Endothelial cell (in vitro differentiated cells): ENCODE data around the gene CD27. TPM values are rescaled to one million over a fixed set of nuclear protein-coding genes. Genes with fewer than 3 reads are reported as not detected.

ENCODE experiments used
- DNase-seq: peaks from one replicate; pipeline ENCODE4 v3.0.0; 2021; ENCODE audit warnings: low spot score
- H3K27ac Mint-ChIP-seq: one replicate; pipeline ENCODE4 v1.8.0; 2021; ENCODE audit warnings: mixed read lengths, inconsistent platforms; ENCODE audit not compliant: unreplicated experiment
- H3K27me3 Mint-ChIP-seq: one replicate; pipeline ENCODE4 v1.8.0; 2021; ENCODE audit warnings: mild to moderate bottlenecking, moderate library complexity, mixed read lengths, inconsistent platforms; ENCODE audit not compliant: unreplicated experiment
- H3K36me3 Mint-ChIP-seq: one replicate; pipeline ENCODE4 v1.8.0; 2021; ENCODE audit warnings: mild to moderate bottlenecking, low read depth, mixed read lengths, inconsistent platforms; ENCODE audit not compliant: unreplicated experiment
- H3K4me1 Mint-ChIP-seq: one replicate; pipeline ENCODE4 v1.8.0; 2021; ENCODE audit warnings: mild to moderate bottlenecking, mixed read lengths, inconsistent platforms; ENCODE audit not compliant: unreplicated experiment
- H3K4me3 Mint-ChIP-seq: one replicate; pipeline ENCODE4 v1.8.0; 2021; ENCODE audit warnings: mild to moderate bottlenecking, mixed read lengths, inconsistent platforms; ENCODE audit not compliant: unreplicated experiment
- H3K9me3 Mint-ChIP-seq: one replicate; pipeline ENCODE4 v1.8.0; 2021; ENCODE audit warnings: mixed read lengths, inconsistent platforms; ENCODE audit not compliant: unreplicated experiment
- total RNA-seq: library from RNA; stranded (reverse); fragmentation: NEBNext Ultra II Directional; extraction: Animal tissue kit (Norgen Biotek cat#: 25700); gene quantifications from one replicate; pipeline ENCODE4 v1.2.1, GENCODE V29; 2021; ENCODE audit not compliant: unreplicated experiment
- TF ChIP-seq, protein P1 (sequence below): fragments of 200-600 bp; sonication (generic); IDR thresholded peaks from one replicate; pipeline ENCODE4 v1.5.0; 2021; ENCODE audit warnings: antibody characterized with exemption; ENCODE audit not compliant: unreplicated experiment

Gene CD27
- total RNA-seq, 1 donor from 2014 or later, result not detected

DNA sequence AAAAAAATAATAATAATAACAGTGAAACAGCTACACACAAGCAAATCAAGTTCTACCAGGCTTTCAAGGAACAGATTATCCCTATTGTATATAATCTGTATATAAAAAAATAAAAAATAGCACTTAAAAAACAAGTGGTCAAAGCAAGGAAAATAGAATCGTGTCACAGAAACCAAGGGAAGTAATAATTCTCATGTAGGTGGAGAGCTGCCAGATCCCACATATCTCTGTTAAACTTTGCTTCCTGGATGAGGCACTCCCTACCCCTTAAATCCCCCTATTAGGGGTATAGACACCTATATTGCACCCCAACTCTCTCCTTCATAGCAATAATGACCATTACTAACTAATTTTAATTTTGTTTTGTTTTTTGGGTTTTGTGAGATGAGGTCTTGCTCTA is 4.4 kb upstream of the CD27 start:
- no peak overlapping the region for H3K4me3 Mint-ChIP-seq
- H3K36me3 Mint-ChIP-seq, result peaks cover 5% of the 10 kb centered on the region
- DNase-seq, result no peak
- peaks cover 2% of the 10 kb centered on the region for H3K27me3 Mint-ChIP-seq
- H3K9me3 Mint-ChIP-seq, result no peaks in the 10 kb centered on the region
- TF ChIP-seq, protein P1, sequence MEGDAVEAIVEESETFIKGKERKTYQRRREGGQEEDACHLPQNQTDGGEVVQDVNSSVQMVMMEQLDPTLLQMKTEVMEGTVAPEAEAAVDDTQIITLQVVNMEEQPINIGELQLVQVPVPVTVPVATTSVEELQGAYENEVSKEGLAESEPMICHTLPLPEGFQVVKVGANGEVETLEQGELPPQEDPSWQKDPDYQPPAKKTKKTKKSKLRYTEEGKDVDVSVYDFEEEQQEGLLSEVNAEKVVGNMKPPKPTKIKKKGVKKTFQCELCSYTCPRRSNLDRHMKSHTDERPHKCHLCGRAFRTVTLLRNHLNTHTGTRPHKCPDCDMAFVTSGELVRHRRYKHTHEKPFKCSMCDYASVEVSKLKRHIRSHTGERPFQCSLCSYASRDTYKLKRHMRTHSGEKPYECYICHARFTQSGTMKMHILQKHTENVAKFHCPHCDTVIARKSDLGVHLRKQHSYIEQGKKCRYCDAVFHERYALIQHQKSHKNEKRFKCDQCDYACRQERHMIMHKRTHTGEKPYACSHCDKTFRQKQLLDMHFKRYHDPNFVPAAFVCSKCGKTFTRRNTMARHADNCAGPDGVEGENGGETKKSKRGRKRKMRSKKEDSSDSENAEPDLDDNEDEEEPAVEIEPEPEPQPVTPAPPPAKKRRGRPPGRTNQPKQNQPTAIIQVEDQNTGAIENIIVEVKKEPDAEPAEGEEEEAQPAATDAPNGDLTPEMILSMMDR, result no peak
- H3K27ac Mint-ChIP-seq, result no peak overlapping the region
- H3K4me1 Mint-ChIP-seq, result peaks cover 12% of the 10 kb centered on the region

DNA sequence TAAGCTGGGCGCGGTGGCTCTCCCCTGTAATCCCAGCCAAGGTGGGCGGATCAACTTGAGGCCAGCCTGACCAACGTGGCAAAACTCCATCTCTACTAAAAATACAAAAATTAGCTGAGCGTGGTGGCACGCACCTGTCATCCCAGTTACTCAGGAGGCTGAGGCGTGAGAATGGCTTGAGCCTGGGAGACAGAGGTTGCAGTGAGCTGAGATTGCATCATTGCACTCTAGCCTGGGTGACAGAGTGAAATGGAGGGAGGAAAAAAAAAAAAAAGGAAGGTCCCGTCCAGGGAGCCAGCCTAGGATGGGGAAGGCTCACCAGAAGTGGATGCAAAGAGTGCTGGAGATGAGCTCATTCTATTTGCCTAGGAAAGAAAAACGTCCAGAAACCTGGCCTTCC is 1.9 kb upstream of the CD27 start:
- DNase-seq, result no peak
- Mint-ChIP-seq H3K9me3 (no peaks in the 10 kb centered on the region), H3K4me3 (no peak overlapping the region), H3K27ac (no peak overlapping the region), H3K36me3 (peaks cover 9% of the 10 kb centered on the region), H3K27me3 (peaks cover 2% of the 10 kb centered on the region), H3K4me1 (peaks cover 23% of the 10 kb centered on the region)
- TF ChIP-seq, protein P1, result no peak

DNA sequence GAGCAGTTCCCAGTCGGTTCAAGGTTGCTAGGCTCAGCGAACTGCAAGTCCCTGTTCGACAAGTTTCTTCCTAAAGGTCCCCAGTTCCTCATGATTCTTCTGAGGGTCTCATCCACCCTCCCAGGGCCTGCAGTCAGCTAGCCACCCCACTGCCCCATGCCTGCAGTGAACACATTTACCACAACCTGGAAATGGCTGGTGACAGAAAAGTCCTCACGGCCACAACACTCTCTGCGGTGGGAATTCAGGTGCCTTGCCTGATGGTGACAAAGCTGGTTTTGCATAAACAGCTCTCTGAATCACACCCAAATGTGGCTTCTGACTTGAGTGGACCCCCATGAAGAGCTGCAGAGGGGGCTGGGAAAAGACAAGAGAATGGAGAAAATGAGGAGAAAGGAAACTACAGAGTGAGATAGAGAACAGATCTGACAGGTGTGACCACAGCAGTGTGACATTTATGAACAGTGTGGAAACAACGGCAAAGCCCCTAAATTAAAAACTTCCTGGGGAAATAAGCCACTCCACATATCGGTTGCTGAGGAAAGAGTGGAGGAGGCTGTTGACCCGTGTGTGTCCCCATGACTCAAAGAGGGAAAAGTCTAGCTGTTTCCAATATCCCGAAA is 1.3 kb upstream of the CD27 start:
- peaks cover 9% of the 10 kb centered on the region for H3K36me3 Mint-ChIP-seq
- H3K27ac Mint-ChIP-seq, result no peak overlapping the region
- peaks cover 29% of the 10 kb centered on the region for H3K4me1 Mint-ChIP-seq
- TF ChIP-seq, protein P1, result no peak
- peaks cover 2% of the 10 kb centered on the region for H3K27me3 Mint-ChIP-seq
- no peaks in the 10 kb centered on the region for H3K9me3 Mint-ChIP-seq
- no peak for DNase-seq
- no peak overlapping the region for H3K4me3 Mint-ChIP-seq

DNA sequence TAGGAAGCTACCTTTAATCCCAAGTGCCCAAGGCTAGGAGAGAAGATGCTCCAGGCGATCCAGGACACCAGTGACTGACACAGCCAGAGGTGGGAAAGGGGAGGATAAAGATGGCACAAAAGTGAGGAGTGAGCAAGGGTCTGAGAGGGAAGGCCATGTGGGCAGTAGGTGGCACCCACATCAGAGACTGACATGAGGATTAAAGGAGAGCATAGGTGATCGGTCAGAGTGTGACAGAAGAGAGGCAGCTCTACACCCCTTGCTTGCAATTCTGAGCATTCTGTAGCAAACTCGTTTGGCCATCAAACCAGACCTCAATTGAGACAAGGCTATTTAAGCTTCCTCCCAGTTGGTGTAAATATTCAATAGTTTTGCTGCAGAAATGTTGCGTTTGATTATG is 724 bp upstream of the CD27 start:
- Mint-ChIP-seq H3K4me3 (no peak overlapping the region), H3K27ac (no peak overlapping the region), H3K4me1 (peaks cover 29% of the 10 kb centered on the region), H3K9me3 (no peaks in the 10 kb centered on the region), H3K27me3 (peaks cover 2% of the 10 kb centered on the region), H3K36me3 (peaks cover 9% of the 10 kb centered on the region)
- TF ChIP-seq, protein P1, result no peak
- DNase-seq, result no peak

DNA sequence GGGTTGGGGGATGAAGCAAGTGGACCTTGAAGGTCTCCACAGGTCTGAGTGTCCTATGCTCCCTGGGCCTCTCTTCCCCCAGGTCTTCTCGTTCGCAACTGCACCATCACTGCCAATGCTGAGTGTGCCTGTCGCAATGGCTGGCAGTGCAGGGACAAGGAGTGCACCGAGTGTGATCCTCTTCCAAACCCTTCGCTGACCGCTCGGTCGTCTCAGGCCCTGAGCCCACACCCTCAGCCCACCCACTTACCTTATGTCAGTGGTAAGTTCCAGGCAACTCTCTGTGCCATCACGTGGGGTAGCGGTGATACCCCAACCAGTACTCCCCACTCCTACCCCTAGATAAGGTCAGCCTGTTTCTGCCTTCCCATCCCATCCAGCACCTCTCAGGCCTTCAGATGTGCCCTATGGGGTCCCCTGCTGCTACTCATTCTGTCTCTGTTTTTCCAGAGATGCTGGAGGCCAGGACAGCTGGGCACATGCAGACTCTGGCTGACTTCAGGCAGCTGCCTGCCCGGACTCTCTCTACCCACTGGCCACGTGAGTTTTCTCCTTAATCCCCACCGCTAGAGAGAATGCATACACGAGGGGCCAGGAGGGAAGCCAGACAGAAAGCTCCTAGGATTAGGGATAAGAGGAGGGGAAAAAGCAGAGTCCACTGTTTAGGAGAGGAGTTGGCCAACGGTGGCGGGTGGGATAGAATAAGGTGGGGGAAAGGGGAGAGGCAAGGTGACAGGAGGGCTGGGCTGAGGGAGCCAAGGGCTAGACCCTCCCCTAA is 5.5 kb downstream of the CD27 start:
- peaks cover 2% of the 10 kb centered on the region for H3K27me3 Mint-ChIP-seq
- TF ChIP-seq, protein P1, result no peak
- peaks cover 48% of the 10 kb centered on the region for H3K4me1 Mint-ChIP-seq
- DNase-seq, result no peak
- peak overlapping the region; percentile 98 for H3K27ac Mint-ChIP-seq
- H3K4me3 Mint-ChIP-seq, result no peak overlapping the region
- H3K9me3 Mint-ChIP-seq, result no peaks in the 10 kb centered on the region
- H3K36me3 Mint-ChIP-seq, result peaks cover 5% of the 10 kb centered on the region
